H1 (cell line): ENCODE results near the gene MEGF11.

Experiments used
- EP300 ChIP-seq, 2 experiments: IDR thresholded peaks; 1 replicate in 1 of 2; 2 replicates in 1 of 2; pipeline ENCODE4 v1.6.1; 2011 to 2012; ENCODE audit warnings: low read depth in 2 of 2, low read length in 2 of 2, mild to moderate bottlenecking in 2 of 2, borderline replicate concordance in 1 of 2, inconsistent platforms in 1 of 2, moderate library complexity in 1 of 2
- KDM1A ChIP-seq: fragments of 200-600, 300-600 bp; sonication (generic); IDR thresholded peaks from 2 replicates; pipeline ENCODE4 v1.7.1; 2016; ENCODE audit warnings: mild to moderate bottlenecking, low read length, borderline replicate concordance
- POLR2AphosphoS5 ChIP-seq: IDR thresholded peaks from 2 replicates; pipeline ENCODE4 v1.6.1; 2011; ENCODE audit warnings: low read depth, low read length
- RAD21 ChIP-seq, 2 experiments: IDR thresholded peaks in 1 of 2; conservative IDR thresholded peaks in 1 of 2; 2 replicates each; pipeline ENCODE4 v1.6.1; 2011; ENCODE audit warnings: low read depth in 2 of 2, low read length in 2 of 2, improper control_type of control experiment in 1 of 2, inconsistent platforms in 1 of 2, mild to moderate bottlenecking in 1 of 2, moderate library complexity in 1 of 2
- ZNF274 ChIP-seq: IDR thresholded peaks from 2 replicates; pipeline ENCODE4 v1.7.0; 2012; ENCODE audit warnings: low read length, borderline replicate concordance; ENCODE audit errors: extremely low read depth

- TF ChIP-seq ZNF274 (no peak), RAD21 (IDR thresholded peaks at IDR 0.05 in 1 of 2, conservative IDR thresholded peaks at IDR 0.05 in 1 of 2; ENCODE audit: low read depth in 2 of 2, low read length in 2 of 2) (no peak), EP300 (IDR thresholded peaks at IDR 0.05; ENCODE audit: borderline replicate concordance in 1 of 2, low read depth in 2 of 2, low read length in 2 of 2) (no peak), KDM1A (no peak), POLR2AphosphoS5 (no peak)
Measured at GRCh38 chr15:66161108-66161507, 92.4 kb downstream of the MEGF11 start.
